CD4-positive, alpha-beta T cell treated with Interferon gamma for 1 hour (primary cell): ENCODE measurements around the gene IL2RA.
"Not testable (repeated sequence)": the region's sequence is repeated elsewhere in the genome, so short reads cannot be mapped to it uniquely, and the experiment has no call there.

Experiments
- DNase-seq: peaks from one replicate; pipeline ENCODE4 v3.0.0-alpha.2; 2020

Gene IL2RA

GRCh38 chr10:6056411-6057135 lies 5.6 kb downstream of the IL2RA start:
- DNase-seq: no peak

GRCh38 chr10:6055929-6056328 lies 6.2 kb downstream of the IL2RA start:
- no peak for DNase-seq

DNA sequence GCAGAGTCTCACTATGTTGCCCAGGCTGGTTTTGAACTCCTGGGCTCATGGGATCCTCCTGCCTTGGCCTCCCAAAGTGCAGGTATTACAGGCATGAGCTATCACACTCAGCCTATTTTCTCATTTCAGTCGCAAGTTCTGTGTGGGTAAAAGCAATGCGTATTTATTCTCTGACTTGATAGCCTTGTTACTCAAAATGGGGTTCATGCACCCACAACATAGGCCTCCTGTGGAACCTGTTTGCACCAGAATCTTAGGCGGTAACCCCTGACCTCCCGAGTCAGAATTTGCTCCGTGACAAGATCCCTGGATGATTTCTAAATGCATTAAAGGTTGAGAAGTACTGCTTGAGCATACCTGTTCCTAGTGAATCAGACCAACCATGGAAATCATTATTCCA lies 7.3 kb downstream of the IL2RA start:
- DNase-seq: no peak

GRCh38 chr10:6053816-6054631 lies 8.1 kb downstream of the IL2RA start:
- DNase-seq: no peak

DNA sequence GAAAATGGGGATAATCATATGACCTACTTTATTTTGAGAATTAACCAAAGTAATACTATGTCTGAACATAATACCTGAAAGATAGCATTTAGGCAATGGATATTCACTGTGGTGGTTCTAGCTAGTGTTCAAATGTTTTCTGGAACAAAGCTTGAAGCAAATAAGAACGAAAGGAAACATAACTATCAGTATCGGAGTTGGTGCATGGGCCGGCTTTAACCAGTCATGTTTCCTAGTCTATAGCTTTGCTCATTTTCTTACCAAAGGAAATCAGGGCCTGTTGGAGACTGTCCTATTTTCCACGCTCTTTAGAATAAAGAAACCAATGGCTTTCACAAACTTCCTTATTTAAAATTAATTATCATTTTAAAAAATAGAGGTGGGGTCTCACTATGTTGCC lies 8.9 kb downstream of the IL2RA start:
- no peak for DNase-seq

DNA sequence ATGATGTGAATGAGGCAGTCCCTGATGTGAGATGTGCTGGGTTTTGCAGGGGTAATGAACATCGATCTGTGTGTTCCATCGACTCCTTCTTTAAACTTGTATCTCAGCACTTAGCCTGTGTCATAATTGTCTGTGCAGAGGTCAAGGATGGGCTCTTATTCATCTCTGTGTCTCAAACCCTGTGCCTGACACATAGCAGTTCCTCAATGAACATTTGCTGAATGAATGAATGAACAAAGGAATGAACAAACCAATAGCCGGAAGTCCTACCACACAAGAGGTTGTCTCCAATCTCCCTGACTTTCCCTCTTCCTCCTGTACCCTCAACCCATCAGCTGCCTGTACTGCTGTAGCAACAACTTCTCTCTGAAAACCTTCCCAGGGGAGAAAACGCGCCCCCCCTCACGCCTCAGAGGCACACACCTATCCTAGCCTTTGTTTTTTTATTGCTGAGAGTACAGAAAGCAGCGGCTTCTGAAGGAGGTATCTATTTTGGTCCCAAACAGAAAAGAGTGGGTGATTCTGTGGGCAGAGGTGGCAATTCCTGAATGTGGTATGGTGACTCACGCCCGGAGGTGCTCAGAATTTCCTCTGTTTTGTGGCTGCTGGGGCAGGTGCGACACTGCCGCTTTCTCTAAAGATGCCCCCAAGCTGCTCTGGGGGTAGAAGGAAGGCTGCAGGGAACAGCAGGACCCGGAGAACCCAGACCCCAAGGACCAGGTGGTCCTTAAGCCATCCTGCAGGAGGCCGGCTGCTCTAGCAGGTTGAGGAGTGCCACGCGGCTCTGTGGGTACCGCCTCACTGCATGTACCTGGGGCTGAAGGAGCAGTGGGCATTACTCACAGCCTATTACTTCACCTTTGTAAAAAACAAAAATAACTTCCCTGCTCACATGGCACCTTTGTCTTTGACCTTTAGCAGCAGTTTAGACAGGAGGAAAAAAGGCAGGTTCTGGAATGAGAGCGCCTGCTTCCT lies 9.6 kb downstream of the IL2RA start:
- peak; percentile 62 for DNase-seq

DNA sequence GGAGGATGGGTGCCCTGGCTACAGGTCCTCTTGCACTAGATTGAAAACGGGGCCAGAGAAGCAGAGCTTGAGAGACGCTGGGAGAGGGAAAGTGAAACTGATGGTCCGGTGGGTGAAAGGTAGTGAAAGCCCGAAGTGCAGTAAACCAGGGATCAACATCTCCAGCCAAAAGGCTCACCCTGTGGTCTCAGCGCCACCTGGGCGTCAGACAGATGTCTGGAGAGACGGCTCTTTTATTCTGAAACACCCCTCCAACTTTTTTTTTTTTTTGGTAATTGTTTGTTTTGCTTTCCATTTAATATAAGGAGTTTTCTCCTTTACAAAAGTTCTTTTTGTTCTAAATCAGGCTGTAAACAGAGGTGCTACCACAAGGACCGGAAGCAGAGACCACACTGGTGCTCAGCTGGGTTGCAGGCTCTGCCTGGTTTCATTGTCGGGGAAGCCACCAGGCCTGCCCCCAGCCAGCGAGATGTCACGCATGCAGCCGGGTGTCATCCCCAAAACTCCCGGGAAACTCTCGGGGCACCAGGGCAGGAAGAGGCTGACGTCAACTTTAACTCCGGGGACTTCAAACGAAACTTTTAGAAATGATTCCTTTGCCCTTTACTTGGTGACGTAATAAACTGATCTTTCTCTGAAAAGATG lies 11.2 kb downstream of the IL2RA start:
- DNase-seq: peak; percentile 94

DNA sequence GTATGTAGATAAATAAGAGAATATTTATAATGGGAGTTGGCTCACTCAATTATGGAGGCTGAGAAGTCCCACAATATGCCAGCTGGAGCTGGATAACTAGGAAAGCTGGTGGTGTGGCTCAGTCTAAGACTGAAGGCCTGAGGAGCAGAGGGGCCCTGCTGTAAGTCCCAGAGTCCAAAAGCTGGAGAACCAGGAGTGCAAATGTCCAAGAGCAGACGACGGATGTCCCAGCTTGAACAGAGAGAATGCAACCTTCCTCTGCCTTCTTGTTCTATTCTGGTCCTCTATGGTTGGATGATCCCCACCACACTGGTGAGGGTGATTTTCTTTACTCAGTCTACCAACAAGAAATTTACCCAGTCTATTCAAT lies 13.2 kb downstream of the IL2RA start:
- no peak for DNase-seq

DNA sequence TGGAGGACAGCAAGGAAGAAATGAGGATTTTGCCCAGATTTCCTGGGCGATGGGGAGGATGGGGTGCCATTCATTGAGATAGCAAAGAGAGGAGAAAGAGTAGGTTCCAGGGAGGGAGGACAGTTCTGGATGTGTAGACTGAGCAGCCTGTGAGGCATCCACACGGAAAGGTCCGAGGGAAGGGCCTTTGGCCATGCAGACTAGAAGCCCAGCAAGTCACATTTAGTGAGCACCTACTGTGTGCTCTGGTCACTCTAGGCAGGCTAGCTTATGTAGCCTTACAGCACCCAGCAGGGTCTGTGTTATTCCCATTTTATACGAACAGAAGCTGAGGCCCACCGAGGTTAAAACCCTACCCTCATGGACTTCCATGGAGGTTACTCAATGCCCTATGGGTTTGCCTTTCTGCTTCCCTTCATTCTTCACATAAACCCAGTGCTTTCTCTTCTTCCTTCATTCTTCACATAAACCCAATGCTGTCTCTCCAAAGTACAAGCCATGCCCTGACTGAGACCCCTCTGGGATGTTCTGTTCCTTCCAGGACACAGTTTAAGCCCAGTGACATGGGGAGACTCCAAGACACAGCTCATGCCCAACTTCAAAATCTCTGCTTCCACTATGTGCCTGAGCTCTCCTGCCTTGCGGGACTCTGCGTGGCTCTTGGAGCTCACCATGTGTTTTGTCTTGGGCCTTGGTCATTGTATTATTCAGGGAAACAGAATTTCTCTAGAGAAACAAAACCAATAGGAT lies 13.7 kb downstream of the IL2RA start:
- no peak for DNase-seq

- DNase-seq: no peak
Measured at GRCh38 chr10:6047847-6048246, 14.3 kb downstream of the IL2RA start.

DNA sequence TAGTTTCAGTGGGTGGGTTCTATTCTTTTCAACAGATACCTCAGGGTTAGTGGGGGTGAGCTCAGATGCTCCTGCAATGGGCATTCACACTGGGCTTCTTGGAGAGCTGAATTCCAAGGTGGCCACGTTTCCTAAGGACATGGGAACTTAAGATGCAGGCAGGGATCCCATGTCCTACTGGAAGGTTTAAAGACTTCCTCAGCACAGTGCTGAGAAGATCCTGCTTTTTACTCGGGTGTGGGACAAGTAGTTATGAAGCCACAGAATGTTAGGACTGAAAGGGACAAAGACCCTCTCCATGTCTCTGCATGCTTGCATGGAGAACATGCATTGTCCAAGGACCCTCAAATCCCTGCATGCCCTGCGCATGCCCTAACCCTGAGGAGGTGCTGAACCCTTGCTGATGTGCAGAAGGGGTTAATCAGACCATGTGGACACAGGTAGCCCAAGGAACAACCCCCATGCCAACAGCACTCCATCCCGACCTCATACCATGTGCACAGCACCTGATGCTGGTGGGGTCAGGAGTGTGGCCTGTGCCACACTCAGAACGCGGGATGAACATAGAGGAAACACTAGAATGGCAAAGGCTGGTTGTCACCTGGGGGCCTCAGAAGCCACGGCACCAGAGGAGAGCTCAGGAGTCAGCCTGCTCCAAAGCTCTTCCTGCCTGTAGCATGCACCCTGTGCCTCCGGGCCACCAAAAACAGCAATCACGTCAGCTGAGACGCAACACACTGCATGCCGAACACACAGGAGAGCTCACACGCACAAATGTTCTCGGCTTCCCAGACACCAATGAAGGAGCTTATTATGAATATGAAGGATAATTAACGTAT lies 15.2 kb downstream of the IL2RA start:
- no peak for DNase-seq

DNA sequence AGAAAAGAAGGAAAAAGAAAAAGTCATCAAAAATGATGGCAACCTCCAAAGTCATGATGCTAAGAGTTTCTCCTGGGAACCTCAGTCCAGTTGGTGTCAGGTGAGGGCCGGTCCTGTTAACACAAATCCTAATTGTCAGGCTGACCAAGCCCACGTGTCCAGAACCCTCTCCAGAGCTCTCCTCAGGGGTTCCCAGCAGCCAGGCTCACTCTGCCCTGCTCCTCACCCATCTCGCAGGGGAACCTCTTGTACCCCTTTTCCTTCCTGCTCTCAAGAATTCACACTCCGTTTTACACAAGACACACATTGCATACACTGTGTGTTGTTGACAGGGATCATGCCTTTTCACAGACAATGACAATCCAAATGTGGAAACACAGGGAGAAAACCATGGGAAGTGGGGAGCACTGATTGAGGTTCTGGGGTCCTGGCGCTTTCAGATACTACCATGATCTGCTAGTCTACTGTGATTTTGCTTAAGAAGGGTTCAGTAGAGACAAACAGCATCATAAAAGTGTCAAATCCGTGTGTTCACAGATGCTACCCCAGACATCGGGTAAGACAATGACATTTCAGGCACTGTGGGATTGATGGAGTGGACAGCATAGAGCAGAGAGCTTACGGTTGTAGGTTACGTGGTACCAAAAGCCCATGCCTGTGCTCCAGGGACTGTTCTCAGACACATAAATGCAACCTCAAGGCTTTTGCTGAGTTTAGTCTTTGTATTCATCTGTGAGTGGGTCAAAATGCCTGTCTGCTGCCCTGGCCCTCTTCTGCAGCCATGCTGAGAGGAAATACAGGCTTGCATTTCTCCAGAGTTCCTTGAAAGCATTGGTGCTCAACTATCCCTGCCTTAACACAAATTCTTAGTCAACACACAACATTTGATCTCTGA lies 16.0 kb downstream of the IL2RA start:
- no peak for DNase-seq

DNA sequence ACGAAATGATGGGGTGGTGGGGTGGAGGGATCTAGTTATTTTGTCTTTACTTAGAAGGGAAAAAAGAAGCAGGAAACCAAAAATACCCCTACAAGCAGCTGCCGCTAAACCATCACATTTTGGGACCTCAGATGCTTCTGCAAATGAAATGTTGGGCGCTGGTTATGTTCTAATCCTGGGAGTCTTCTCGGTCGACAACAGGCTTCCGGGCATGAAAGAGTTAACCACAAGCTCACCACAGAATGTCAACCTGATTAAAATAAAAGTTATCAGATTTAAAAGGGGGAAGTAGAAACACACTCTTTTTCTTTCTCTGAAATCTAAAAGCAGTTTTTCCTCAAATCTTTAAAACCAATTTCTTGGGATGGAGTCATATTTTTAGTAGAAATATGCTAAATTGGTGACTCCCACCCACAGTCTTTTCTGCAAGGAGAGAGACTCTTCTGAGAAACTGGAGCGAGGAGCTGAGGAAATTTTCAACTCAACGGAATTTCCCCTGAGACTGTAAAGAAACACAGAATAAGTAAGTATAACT lies 16.8 kb downstream of the IL2RA start:
- DNase-seq: no peak

DNA sequence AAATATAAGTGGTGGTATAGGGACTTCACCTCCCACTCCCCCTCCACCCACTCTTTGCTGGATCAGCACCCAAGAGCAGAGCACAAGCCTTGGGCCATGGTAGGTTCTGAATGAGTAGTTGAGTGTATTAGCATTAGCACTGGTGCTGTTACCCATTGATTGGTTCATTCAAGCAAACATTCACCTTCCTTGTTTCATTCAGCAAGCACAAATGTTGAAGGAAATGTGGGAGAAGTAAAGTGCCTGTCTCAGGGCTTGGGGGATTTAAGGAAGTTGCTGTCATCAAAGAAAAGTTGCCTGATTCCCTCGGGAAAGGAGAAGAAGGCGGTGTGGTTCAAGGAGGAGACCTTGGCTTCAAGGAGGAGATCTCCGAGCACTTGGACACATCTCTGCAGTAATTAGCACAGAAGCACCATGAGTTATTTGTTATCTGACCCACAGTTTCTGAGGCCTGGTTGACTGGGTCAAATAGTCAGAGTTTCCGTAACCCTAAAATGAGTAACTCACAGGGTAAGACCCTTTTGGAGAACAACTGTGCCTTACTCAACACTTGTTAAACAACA lies 17.3 kb downstream of the IL2RA start:
- no peak for DNase-seq

DNA sequence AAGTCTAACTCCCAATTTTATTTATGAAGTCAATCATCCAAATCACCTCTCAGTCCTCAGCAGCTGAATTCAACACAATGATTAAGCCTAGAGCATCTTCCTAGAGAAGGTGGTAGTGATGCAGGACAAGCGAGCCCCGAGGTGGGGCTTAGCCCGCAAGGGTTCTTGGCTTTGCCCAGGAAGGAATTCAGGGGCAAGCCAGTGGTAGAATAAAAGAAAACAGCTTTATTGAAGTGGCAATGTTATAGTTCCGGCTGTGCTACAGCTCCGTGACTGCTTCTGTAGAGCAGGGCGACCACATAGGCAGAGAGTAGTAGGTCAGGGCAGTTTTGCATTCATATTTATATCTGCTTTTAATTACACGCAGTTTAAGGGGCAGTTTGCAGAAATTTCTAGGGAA lies 18.1 kb downstream of the IL2RA start:
- no peak for DNase-seq

DNA sequence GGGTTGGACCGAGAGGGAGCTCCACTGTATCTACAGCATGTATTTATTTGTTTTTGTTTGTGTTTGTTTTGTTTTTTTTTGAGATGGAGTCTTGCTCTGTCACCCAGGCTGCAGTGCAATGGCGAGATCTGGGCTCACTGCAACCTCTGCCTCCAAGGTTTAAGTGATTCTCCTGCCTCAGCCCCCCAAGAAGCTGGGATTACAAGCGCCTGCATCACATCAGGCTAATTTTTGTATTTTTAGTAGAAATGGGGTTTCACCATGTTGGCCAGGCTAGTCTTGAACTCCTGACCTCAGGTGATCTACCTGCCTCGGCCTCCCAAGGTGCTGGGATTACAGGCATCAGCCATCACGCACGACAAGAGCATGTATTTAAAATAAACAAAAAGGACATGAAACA lies 18.8 kb downstream of the IL2RA start:
- not testable (repeated sequence) for DNase-seq

GRCh38 chr10:6040205-6040604 lies 22.0 kb downstream of the IL2RA start:
- no peak for DNase-seq

- DNase-seq: no peak
Measured at GRCh38 chr10:6039711-6040110, 22.5 kb downstream of the IL2RA start.

GRCh38 chr10:6038071-6038631 lies 24.0 kb downstream of the IL2RA start:
- DNase-seq: no peak
